Skeletal muscle cell (primary cell): Measurements from ENCODE around the gene SFSWAP.
"Not testable (repeated sequence)": the region's sequence is repeated elsewhere in the genome, so short reads cannot be mapped to it uniquely, and the experiment has no call there.

Experiments
- DNase-seq: peaks from one replicate; pipeline ENCODE4 v3.0.0-alpha.2; 2010; ENCODE audit warnings: low read depth
- H3K4me3 ChIP-seq: 2 replicates; pipeline ENCODE4 v1.5.1; 2011; ENCODE audit warnings: low read depth, mild to moderate bottlenecking, control low read depth, low read length, moderate library complexity

The SFSWAP gene

DNA sequence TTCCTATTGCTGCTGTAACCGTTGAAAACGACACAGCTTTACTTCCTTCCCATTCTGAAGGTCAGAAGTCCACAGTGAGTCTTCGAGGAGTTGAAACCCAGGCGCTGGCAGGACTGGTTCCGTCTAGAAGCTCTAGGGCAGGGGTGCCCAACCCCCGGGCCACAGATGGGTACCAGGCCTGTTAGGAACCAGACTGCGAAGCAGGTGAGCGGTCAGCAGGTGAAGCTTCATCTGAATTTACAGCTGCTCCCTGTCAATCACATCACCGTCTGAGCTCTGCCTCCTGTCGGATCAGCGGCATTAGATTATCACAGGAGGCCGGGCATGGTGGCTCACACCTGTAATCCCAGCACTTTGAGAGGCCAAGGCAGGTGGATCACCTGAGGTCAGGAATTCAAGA is 12.6 kb upstream of the SFSWAP start:
- H3K4me3 ChIP-seq: no peak overlapping the region
- DNase-seq: no peak

- no peak overlapping the region for H3K4me3 ChIP-seq
- peak; percentile 7 for DNase-seq
These were observed 11.5 kb upstream of the SFSWAP start for GRCh38 chr12:131699434-131699833.

DNA sequence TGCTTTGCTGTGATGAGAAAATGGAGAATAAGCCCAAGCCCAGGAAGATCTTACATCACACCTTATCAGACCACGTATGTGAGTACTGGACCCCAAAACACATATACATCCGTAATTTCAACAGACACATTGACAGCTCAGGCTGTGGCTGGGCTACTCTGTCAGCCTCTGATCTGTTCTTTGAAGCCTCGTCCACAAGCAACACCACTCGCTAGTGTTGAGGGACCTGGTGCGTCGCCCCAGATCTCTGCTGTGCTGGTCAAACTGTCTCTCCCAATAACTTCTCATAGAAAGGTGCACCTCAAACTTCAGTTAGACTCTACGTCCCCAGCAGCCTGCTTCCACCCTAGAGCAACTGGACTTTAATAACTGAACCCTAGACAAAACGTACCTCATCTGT is 10.6 kb upstream of the SFSWAP start:
- no peak for DNase-seq
- H3K4me3 ChIP-seq: no peak overlapping the region

DNA sequence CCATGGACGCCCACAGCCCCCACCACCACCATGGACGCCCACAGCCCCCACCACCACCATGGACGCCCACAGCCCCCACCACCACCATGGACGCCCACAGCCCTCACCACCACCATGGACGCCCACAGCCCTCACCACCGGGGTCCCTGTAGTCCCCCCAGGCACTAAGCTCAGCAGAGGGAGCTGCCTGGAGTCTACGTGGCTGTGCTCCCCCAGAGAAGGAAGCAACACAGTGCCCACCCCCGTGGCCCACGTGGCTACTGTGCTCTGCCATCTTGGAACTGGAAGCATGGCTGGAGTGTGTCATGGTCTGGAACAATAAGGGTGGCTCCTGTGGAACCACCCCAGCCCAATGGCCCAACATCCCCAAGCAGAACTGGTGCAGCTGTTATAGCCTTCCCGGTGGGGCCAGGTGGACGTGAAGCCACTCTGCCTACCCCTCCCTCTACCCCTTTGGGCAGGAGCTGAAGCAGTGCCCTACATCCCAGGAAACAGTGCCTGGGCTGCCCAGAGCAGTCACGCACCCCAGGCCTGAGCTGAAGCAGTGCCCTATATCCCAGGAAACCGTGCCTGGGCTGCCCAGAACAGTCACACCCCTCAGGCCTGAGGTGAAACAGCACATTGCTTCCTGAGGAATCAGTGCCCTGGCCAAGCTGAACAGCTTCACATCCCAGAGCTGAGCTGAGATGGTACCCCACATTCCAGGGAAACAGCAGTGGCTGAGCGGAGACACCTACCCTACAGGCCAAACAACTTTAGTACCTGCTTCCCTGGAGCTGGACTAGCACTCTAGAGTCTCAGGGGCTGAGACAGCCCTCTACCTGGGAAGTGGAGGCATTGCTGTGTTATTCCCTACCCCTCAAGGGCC is 9.0 kb upstream of the SFSWAP start:
- no peak for DNase-seq
- no peak overlapping the region for H3K4me3 ChIP-seq

GRCh38 chr12:131702573-131702877 is 8.4 kb upstream of the SFSWAP start:
- no peak for DNase-seq
- no peak overlapping the region for H3K4me3 ChIP-seq

GRCh38 chr12:131703161-131703560 is 7.7 kb upstream of the SFSWAP start:
- DNase-seq: no peak
- H3K4me3 ChIP-seq: no peak overlapping the region

- no peak overlapping the region for H3K4me3 ChIP-seq
These were observed 6.4 kb upstream of the SFSWAP start for GRCh38 chr12:131704509-131704908.

GRCh38 chr12:131706709-131707108 is 4.2 kb upstream of the SFSWAP start:
- not testable (repeated sequence) for DNase-seq, H3K4me3 ChIP-seq

More at GRCh38 chr12:131704509-131704908, 6.4 kb upstream of the SFSWAP start:
- no peak for DNase-seq

DNA sequence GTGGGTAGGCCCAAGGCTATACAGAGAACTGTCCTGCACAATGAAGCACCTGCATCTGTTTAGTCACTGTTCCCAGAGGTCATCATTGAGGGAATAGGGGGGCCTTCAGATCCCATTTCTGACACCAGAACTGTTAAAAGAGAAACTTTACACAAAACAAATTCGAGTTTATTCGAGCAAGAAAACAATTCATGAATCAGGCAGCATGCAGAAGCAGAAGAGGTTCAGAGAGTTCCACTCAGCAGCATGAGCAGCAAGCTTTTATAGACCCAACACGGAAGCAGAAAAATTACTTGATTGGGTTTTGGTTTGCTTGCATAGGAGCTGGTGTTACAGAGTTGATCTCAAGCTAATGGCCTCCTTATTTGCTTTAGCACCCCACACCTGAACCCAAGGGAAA is 1.7 kb upstream of the SFSWAP start:
- no peak for DNase-seq
- H3K4me3 ChIP-seq: no peak overlapping the region

DNA sequence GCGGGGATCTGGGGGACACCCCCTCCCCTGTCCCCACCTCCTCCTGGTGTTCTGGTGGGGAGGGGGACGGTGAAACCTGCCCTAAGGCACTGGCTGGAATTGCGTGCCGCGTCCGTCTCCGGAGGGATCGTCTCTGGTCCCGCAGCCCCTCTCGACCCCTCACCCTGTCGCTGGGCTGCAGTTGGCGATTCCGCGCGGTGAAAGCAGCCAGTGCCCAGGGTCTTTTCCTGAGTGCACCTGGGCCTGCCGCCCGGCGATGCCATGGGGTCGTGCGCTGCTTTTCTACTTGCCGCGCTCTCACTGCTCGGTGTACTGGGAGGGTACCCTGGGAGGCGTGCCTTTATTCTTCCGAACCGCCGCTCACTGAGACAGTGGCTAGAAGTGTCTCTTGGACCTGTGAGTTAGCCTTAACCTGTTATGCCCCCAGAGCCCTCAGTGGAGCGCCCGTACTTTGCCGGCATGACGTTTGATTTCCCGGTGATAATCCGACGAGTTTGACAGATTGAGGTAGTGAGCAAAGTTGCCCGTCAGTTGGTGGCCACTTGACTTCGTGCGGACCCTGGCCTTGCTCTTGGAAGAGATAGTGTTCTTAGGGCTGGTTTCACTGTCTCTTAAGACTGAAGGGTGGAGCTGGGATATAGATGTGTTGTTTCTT is 788 bp downstream of the SFSWAP start:
- peak overlapping the region; percentile 100 for H3K4me3 ChIP-seq
- no peak for DNase-seq

GRCh38 chr12:131713349-131713748 is 2.5 kb downstream of the SFSWAP start:
- DNase-seq: no peak
- no peak overlapping the region for H3K4me3 ChIP-seq

GRCh38 chr12:131714759-131715158 is 3.9 kb downstream of the SFSWAP start:
- no peak overlapping the region for H3K4me3 ChIP-seq
- DNase-seq: no peak

DNA sequence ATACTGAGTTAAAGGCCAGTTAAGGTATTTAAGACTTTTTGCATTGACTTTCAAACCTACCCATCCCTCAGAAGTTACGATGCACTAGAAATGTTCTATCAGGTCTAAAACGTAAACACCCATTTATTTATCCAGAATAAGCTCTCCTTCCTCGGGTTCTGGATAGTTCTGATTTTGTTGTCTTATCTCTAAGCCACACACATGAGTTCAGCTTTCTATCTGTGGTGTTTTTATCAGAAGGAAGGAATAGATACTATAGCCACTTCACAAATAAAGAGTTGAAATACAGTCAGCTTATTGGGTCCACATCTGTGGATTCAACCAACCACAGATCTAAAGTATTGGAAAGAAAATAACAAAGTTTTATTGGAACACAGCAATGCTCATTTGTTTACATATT is 5.4 kb downstream of the SFSWAP start:
- DNase-seq: no peak
- H3K4me3 ChIP-seq: no peak overlapping the region

- no peak overlapping the region for H3K4me3 ChIP-seq
- DNase-seq: no peak
These were observed 9.4 kb downstream of the SFSWAP start for GRCh38 chr12:131720241-131720640.

DNA sequence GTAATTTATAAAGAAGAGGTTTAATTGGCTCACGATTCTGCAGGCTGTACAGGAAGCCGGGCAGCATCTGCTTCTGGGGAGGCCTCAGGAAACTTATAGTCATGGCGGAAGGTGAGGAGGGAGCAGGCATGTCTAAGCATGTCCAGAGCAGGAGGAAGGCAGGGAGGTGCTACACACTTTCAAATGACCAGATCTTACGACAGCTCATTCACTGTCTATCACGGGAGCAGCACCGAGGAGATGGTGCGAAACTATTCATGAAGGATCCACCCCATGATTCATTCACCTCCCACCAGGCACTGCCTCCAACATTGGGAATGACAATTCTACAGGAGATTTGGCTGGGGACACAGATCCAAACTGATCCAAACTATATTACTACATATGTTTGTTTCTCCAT is 10.0 kb downstream of the SFSWAP start:
- H3K4me3 ChIP-seq: no peak overlapping the region
- peak; percentile 4 for DNase-seq

DNA sequence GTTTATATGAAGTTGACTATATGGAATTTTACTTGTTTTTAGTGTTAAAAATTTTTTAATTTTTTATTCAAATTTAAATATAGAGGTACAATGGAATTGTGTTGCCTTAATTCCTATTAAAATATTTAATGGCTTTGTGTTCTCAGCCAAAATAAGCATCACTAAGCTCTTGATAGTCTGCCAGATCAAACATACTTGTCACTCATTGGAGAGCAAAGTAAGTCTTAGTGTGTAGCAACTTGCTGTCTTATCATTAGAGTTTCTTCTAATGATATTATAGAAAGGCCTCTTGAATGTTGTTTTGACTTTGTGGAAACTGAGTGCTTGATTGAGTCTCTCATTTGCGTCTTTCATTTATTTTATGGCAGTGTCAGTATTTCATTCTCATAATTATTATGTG is 10.7 kb downstream of the SFSWAP start:
- no peak for DNase-seq
- H3K4me3 ChIP-seq: no peak overlapping the region

- no peak overlapping the region for H3K4me3 ChIP-seq
- DNase-seq: no peak
These were observed 12.6 kb downstream of the SFSWAP start for GRCh38 chr12:131723532-131723931.

GRCh38 chr12:131724534-131724933 is 13.6 kb downstream of the SFSWAP start:
- DNase-seq: no peak
- no peak overlapping the region for H3K4me3 ChIP-seq

GRCh38 chr12:131725503-131725902 is 14.6 kb downstream of the SFSWAP start:
- DNase-seq: no peak
- H3K4me3 ChIP-seq: no peak overlapping the region

GRCh38 chr12:131728720-131729119 is 17.8 kb downstream of the SFSWAP start:
- H3K4me3 ChIP-seq: no peak overlapping the region
- no peak for DNase-seq
